CD4-positive, alpha-beta T cell treated with Interleukin-15 for 4 hours (primary cell): ENCODE measurements around the gene TMEM132D.

Experiments used
- DNase-seq: peaks from one replicate; pipeline ENCODE4 v3.0.0-alpha.2; 2020; ENCODE audit warnings: low spot score

TMEM132D gene

GRCh38 chr12:129434790-129435189, 469.0 kb downstream of the TMEM132D start:
- DNase-seq = no peak

- no peak for DNase-seq
These were observed 475.4 kb downstream of the TMEM132D start for GRCh38 chr12:129428240-129428936.

GRCh38 chr12:129423041-129423580, 480.7 kb downstream of the TMEM132D start:
- DNase-seq = no peak

GRCh38 chr12:129413295-129413694, 490.5 kb downstream of the TMEM132D start:
- DNase-seq = no peak

- no peak for DNase-seq
These were observed 494.5 kb downstream of the TMEM132D start for GRCh38 chr12:129409281-129409680.

- no peak for DNase-seq
These were observed 499.3 kb downstream of the TMEM132D start for GRCh38 chr12:129404556-129404955.

- DNase-seq = no peak
These were observed 502.3 kb downstream of the TMEM132D start for GRCh38 chr12:129401572-129401971.

- no peak for DNase-seq
These were observed 509.5 kb downstream of the TMEM132D start for GRCh38 chr12:129394177-129394825.

- DNase-seq = no peak
These were observed 510.4 kb downstream of the TMEM132D start for GRCh38 chr12:129393357-129393937.

GRCh38 chr12:129385637-129385990, 518.2 kb downstream of the TMEM132D start:
- no peak for DNase-seq

- DNase-seq = no peak
These were observed 519.9 kb downstream of the TMEM132D start for GRCh38 chr12:129383956-129384355.

GRCh38 chr12:129381715-129382114, 522.1 kb downstream of the TMEM132D start:
- no peak for DNase-seq

GRCh38 chr12:129379076-129379804, 524.6 kb downstream of the TMEM132D start:
- no peak for DNase-seq

- DNase-seq = no peak
These were observed 525.3 kb downstream of the TMEM132D start for GRCh38 chr12:129378496-129378895.

- DNase-seq = no peak
These were observed 530.1 kb downstream of the TMEM132D start for GRCh38 chr12:129373746-129374145.

- no peak for DNase-seq
These were observed 530.9 kb downstream of the TMEM132D start for GRCh38 chr12:129372876-129373275.

- DNase-seq = no peak
These were observed 531.5 kb downstream of the TMEM132D start for GRCh38 chr12:129372348-129372747.

- DNase-seq = no peak
These were observed 532.6 kb downstream of the TMEM132D start for GRCh38 chr12:129371268-129371667.

- DNase-seq = no peak
These were observed 537.2 kb downstream of the TMEM132D start for GRCh38 chr12:129366656-129367055.

- DNase-seq = no peak
These were observed 540.8 kb downstream of the TMEM132D start for GRCh38 chr12:129363041-129363440.

- DNase-seq = no peak
These were observed 546.6 kb downstream of the TMEM132D start for GRCh38 chr12:129357233-129357632.

- DNase-seq = no peak
These were observed 552.3 kb downstream of the TMEM132D start for GRCh38 chr12:129351481-129351880.

- DNase-seq = no peak
These were observed 564.5 kb downstream of the TMEM132D start for GRCh38 chr12:129339336-129339735.
